Activated CD4-positive, alpha-beta T cell treated with anti-CD3 and anti-CD28 coated beads, Interleukin-2, Interleukin-4, amounts not matched to agents 100 ng/mL and 50 ng/mL, durations not matched to agents 16 hours and 8 hours (primary cell): Measurements from ENCODE around the gene NPAS4.
"Not testable (repeated sequence)": the region's sequence is repeated elsewhere in the genome, so short reads cannot be mapped to it uniquely, and the experiment has no call there.

Experiments
- DNase-seq: peaks from one replicate; pipeline ENCODE4 v3.0.0-alpha.2; 2020; ENCODE audit warnings: low spot score

The NPAS4 gene

GRCh38 chr11:66418168-66418985, 2.5 kb upstream of the NPAS4 start:
- peak; percentile 65 for DNase-seq

GRCh38 chr11:66418986-66419308, 1.9 kb upstream of the NPAS4 start:
- no peak for DNase-seq

GRCh38 chr11:66419825-66420224, 1.0 kb upstream of the NPAS4 start:
- DNase-seq, result no peak

- DNase-seq, result peak; percentile 81
Measured at GRCh38 chr11:66421492-66422205, 814 bp downstream of the NPAS4 start.

GRCh38 chr11:66426314-66426713, 5.5 kb downstream of the NPAS4 start:
- no peak for DNase-seq

- no peak for DNase-seq
Measured at GRCh38 chr11:66428933-66429332, 8.1 kb downstream of the NPAS4 start.

GRCh38 chr11:66429983-66430602, 9.3 kb downstream of the NPAS4 start:
- peak; percentile 77 for DNase-seq

- DNase-seq, result not testable (repeated sequence)
Measured at GRCh38 chr11:66431287-66431686, 10.5 kb downstream of the NPAS4 start.

GRCh38 chr11:66431871-66432329, 11.1 kb downstream of the NPAS4 start:
- DNase-seq, result not testable (repeated sequence)

GRCh38 chr11:66432597-66432996, 11.8 kb downstream of the NPAS4 start:
- DNase-seq, result no peak

- no peak for DNase-seq
Measured at GRCh38 chr11:66437979-66438503, 17.2 kb downstream of the NPAS4 start.

GRCh38 chr11:66438504-66439466, 17.9 kb downstream of the NPAS4 start, which contains the start of gene MRPL11:
TSS of gene MRPL11 (minus strand) at chr11:66438848. CDS start at chr11:66438754, 94 bp downstream.
- DNase-seq, result peak; percentile 94

- DNase-seq, result not testable (repeated sequence)
Measured at GRCh38 chr11:66440101-66440939, 19.5 kb downstream of the NPAS4 start.

GRCh38 chr11:66440940-66441282, 20.1 kb downstream of the NPAS4 start:
- not testable (repeated sequence) for DNase-seq

- no peak for DNase-seq
Measured at GRCh38 chr11:66443602-66444001, 22.8 kb downstream of the NPAS4 start.

GRCh38 chr11:66447012-66447411, 26.2 kb downstream of the NPAS4 start:
- no peak for DNase-seq

- DNase-seq, result no peak
Measured at GRCh38 chr11:66448523-66448922, 27.7 kb downstream of the NPAS4 start.

GRCh38 chr11:66450560-66450959, 29.7 kb downstream of the NPAS4 start:
- DNase-seq, result no peak

GRCh38 chr11:66451663-66452062, 30.8 kb downstream of the NPAS4 start:
- no peak for DNase-seq

GRCh38 chr11:66454247-66454646, 33.4 kb downstream of the NPAS4 start:
- DNase-seq, result no peak

- DNase-seq, result no peak
Measured at GRCh38 chr11:66454828-66455227, 34.0 kb downstream of the NPAS4 start.
